Measurements from ENCODE around the gene CD244.
"Not testable (repeated sequence)": the region's sequence is repeated elsewhere in the genome, so short reads cannot be mapped to it uniquely, and the experiment has no call there.

The CD244 gene

GRCh38 chr1:160874935-160875334, 12.2 kb upstream of the CD244 start:
- DNase-seq (ENCODE audit: low spot score), result no peak
- no peak for TF ChIP-seq CTCF (IDR thresholded peaks at IDR 0.05; ENCODE audit: extremely low read depth, missing control alignments)

GRCh38 chr1:160868141-160868540, 5.5 kb upstream of the CD244 start:
- no peak for TF ChIP-seq CTCF (IDR thresholded peaks at IDR 0.05; ENCODE audit: extremely low read depth, missing control alignments)
- DNase-seq (ENCODE audit: low spot score), result no peak

DNA sequence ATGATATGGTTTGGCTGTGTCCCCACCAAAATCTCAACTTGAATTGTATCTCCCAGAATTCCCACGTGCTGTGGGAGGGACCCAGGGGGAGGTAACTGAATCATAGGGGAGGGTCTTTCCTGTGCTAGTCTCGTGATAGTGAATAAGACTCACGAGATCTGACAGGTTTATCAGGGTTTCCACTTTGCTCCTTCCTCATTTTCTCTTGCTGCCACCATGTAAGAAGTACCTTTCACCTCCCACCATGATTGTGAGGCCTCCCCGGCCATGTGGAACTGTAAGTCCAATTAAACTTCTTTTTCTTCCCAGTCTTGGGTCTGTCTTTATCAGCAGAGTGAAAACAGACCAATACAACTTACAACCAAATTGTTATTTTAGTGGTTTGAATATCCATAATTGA, 5.0 kb upstream of the CD244 start:
- DNase-seq (ENCODE audit: low spot score), result not testable (repeated sequence)

GRCh38 chr1:160866695-160867260, 4.1 kb upstream of the CD244 start:
- no peak for TF ChIP-seq CTCF (IDR thresholded peaks at IDR 0.05; ENCODE audit: extremely low read depth, missing control alignments)
- no peak for DNase-seq (ENCODE audit: low spot score)

- no peak for DNase-seq (ENCODE audit: low spot score)
- no peak for TF ChIP-seq CTCF (IDR thresholded peaks at IDR 0.05; ENCODE audit: extremely low read depth, missing control alignments)
Measured at GRCh38 chr1:160866001-160866694, 3.5 kb upstream of the CD244 start.

DNA sequence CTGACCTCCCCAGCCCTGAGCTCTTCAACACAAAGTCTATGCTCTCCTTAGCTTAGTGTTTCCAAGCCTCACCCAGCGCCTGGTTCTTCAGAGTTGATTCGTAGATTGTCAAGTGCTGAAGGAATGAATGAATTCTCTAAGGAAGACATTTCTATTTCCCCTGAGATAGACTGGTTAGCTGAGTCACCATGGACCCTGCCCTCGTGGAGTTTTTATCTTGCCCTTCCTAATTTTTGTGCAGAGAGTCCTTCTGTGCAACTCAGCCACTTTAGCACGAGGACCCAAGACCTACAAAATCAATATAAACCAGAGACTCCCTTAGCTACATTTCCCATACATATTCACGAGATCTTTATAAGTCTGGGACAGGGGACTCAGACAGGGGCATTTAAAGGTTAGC, 2.6 kb upstream of the CD244 start:
- no peak for DNase-seq (ENCODE audit: low spot score)
- no peak for TF ChIP-seq CTCF (IDR thresholded peaks at IDR 0.05; ENCODE audit: extremely low read depth, missing control alignments)

DNA sequence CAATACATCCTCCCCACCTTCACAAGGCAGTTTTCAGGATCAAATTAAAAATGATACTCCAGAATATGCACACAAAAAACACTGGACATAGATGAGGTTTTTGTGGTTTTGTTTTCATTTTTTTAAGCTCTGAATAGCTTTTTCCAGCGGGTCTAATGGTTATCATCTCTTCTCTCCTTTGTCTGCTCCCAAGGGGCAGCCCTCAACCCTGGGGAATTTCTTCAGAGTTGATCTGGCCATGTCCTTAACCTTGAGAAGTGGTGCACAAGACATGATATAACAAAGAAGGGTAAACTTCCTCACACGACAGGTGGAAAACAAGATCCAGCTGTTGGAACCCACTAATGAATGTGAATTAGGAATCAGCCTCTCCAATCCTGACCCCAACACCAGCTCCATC, 1.5 kb upstream of the CD244 start:
- DNase-seq (ENCODE audit: low spot score), result no peak
- no peak for TF ChIP-seq CTCF (IDR thresholded peaks at IDR 0.05; ENCODE audit: extremely low read depth, missing control alignments)

DNA sequence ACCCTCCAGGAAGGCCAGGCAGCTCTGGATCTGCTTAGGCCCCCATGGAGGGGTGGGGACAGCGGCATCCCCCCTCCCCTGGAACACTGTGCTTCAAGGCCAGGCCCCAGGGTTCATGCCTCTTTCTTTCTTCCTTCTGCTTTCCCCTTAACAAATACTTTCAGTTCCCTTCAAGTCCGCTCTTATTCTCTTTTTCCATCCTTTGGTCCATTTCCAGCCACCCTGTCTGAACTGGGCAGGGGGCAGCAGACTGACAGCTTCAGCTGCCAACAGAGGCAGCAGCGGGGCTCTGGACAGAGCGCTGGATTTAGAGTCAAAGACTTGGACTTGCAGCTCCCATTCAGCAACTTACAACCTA, 1.1 kb upstream of the CD244 start:
- no peak for TF ChIP-seq CTCF (IDR thresholded peaks at IDR 0.05; ENCODE audit: extremely low read depth, missing control alignments)
- no peak for DNase-seq (ENCODE audit: low spot score)
